GM18507 (cell line): ENCODE results near the gene HDGFL3.
"Not testable (repeated sequence)": the region's sequence is repeated elsewhere in the genome, so short reads cannot be mapped to it uniquely, and the experiment has no call there.

Experiments
- DNase-seq: peaks from one replicate; pipeline ENCODE4 v3.0.0; 2011; ENCODE audit warnings: low read depth; ENCODE audit not compliant: insufficient read length; ENCODE audit errors: extremely low spot score
- FAIRE-seq: peaks from 2 replicates; lab custom pipeline; 2011; peaks lifted over from hg19 to GRCh38; lab: Jason Lieb, UNC

HDGFL3 gene

DNA sequence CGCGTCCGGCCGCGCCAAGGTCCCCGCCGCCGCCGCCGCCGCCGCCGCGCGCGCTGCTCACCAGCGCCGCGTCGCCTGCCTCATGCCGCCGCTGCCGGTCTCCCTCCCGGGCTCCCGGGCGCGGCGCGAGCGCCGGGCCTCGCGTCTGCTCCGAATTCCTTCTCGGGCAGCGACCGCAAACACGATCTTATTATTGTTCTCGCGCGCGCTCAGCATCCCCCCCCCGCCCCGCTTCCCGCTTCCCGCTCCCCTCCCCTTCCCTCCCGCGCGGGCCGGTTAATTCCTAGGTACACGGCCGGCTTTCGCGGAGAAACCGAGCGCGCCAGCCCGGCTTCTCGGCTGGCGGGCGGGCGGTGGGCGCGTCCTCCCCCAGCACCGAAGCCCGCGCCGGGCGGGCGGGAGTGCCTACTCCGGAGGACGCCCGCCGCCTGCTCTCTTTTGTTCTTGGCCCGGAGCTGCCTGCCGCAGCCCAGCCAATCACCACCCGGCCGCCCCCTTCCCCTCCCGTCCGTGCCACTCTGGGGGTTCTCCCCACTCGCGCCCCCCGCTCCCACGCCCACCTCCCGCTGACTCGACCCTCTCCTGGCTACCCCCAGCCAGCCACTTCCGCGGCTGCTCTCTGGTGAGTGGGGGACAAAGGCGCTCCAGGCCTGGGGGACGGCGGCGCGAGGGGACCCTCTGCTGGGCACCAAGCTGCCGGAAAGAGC is at the start of gene HDGFL3:
HDGFL3 (minus strand) TSS at position 164 of the 707 bp plus-strand sequence. CDS start 409 bp downstream, outside the sequence.
- DNase-seq: no peak
- FAIRE-seq: no peak

- FAIRE-seq: no peak
- no peak for DNase-seq
These were observed 43.2 kb upstream of the HDGFL3 start for GRCh38 chr15:83250781-83251180.

GRCh38 chr15:83249030-83249343 is 41.4 kb upstream of the HDGFL3 start:
- DNase-seq (no peak), FAIRE-seq (no peak)

DNA sequence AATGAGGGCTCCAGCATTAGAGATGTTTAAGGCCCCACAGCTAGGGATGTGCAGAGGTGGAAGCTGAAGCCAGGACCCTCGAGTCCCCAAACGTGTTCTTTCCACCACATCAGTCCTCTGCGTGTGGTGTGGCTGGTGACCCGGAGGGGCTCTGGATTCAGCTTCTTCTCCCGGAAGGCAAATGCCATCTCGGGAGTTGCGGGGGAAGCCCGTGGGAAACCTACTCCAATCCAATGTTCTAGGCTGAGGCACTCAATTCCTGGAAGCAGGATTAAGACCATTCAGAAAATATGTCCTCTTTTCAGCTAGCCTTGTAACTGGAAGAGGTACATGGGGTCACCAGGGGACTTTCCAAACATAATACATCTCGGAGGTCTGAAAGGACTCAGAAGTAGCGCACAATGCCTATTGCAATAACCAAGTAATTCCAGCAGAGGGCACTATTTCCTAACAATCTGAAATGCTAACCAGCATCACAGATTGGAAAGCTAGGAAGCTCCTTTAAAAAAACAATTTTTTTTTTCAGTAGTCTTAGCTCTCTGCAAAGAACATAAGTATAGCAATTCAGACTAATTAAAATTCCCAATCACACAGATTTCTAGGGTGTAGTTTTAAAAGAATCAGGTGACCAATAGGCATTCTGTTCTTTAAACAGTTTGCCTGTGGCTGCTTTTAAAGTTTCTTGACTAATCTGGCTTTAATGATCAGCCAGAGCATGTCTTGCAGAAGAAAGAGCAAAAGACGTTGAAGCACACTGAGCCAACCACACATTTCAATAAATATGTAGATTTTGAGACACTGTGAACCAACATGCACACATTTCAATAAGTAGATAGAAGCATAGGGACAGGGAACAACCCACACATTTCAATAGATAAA is 40.8 kb upstream of the HDGFL3 start:
- peak; percentile 85 for FAIRE-seq
- DNase-seq: no peak

DNA sequence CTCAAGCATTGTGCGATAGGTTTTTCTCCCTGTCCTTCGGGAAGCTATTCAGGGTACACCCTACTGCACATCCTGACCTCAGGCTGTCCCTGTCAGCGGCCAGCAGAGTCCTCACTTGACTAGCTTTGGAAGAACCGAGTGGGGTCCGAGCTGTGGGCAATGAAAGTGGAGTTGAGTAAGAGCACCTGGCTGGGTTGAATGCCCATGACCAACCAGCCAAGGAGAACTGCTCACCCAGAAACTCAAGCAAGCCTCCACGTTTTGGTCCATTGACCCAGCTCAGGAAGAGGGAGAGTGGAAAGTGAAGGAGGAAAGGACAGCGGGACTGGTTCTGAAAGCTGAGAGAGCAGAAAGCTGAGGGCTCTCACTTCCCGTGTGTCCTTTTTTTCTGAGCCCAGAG is 36.0 kb upstream of the HDGFL3 start:
- FAIRE-seq: no peak
- no peak for DNase-seq

GRCh38 chr15:83230242-83230641 is 22.6 kb upstream of the HDGFL3 start:
- no peak for DNase-seq
- no peak for FAIRE-seq

DNA sequence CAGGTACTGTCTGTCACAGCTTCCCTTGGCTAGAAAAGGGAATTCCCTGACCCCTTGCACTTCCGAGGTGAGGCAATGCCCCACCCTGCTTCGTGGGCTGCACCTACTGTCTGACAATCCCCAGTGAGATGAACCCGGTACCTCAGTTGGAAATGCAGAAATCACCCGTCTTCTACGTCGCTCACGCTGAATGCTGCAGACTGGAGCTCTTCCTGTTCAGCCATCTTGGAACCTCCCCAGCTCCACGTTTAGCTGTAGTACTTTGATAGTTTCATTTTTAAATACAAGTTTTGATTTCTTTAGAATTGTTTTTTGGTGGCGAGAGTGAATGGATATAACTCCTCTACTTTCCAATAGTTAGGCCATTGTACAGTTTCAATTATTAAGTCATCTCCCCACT is 17.8 kb upstream of the HDGFL3 start:
- FAIRE-seq (no peak), DNase-seq (no peak)

DNA sequence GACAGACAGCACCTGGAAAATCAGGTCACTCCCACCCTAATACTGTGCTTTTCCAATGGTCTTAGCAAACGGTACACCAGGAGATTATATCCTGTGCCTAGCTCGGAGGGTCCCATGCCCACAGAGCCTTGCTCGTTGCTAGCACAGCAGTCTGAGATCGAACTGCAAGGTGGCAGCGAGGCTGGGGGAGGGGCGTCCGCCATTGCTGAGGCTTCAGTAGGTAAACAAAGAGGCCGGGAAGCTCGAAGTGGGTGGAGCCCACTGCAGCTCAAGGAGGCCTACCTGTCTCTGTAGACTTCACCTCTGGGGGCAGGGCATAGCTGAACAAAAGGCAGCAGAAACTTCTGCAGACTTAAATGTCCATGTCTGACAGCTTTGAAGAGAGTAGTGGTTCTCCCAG is 14.2 kb upstream of the HDGFL3 start:
- not testable (repeated sequence) for DNase-seq, FAIRE-seq

- FAIRE-seq: no peak
These were observed 11.4 kb upstream of the HDGFL3 start for GRCh38 chr15:83219026-83219425.

GRCh38 chr15:83215306-83215705 is 7.7 kb upstream of the HDGFL3 start:
- no peak for DNase-seq
- no peak for FAIRE-seq

More at GRCh38 chr15:83219026-83219425, 11.4 kb upstream of the HDGFL3 start:
- DNase-seq: no peak

- FAIRE-seq: peak; percentile 26
- DNase-seq: no peak
These were observed 3.0 kb upstream of the HDGFL3 start for GRCh38 chr15:83210619-83211018.

DNA sequence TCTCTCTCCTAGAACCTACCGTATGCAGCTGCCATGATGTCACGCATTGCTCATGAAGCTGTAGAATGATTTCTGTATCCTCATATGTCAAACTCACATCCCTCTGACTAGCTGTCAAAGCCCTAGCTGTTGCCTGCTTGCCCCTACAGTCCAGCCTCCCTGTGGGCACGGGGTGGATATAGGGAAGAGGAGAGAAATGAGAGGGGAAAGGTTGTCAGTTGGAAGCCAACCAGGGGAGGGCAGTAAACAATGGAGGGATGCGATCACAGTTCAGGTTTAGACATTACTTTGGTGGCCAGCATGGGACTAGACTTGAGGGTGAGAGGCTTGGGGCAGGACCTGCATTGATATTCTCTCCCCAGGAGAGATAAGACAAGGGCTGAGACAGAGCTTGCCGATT is 1.7 kb upstream of the HDGFL3 start:
- FAIRE-seq (no peak), DNase-seq (no peak)

GRCh38 chr15:83208367-83208661 is 691 bp upstream of the HDGFL3 start:
- no peak for DNase-seq
- no peak for FAIRE-seq

- FAIRE-seq (no peak), DNase-seq (no peak)
These were observed 489 bp downstream of the HDGFL3 start for GRCh38 chr15:83207009-83207659.

GRCh38 chr15:83206526-83207008 is 1.1 kb downstream of the HDGFL3 start:
- DNase-seq (no peak), FAIRE-seq (no peak)

DNA sequence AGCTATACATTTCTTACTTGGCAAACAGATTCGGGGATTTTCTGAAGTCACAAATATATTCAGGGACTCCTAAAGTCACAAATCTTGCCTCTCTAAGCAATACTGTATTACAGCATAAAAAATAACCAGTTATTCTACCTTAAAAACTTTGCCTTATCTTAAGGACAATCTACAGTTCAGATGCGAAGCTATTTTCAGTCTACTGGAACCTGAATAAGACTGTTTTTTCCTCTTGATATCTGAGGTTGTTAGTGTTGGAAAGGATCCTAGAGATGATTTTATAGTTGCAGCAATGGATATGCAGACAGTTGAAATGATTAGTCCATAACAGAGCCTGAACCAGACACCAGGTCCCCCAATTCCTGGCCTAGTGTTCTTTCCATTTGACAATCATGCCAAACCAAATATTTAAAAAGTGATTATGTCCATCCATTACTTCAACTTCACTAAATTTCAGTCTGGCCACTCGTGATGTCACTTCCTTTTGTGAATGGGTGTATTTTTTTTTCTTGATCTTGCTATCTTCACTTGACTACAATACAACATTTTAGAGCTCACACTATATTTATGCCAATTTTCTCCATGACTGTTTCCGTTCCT is 1.8 kb downstream of the HDGFL3 start:
- FAIRE-seq (no peak), DNase-seq (no peak)

DNA sequence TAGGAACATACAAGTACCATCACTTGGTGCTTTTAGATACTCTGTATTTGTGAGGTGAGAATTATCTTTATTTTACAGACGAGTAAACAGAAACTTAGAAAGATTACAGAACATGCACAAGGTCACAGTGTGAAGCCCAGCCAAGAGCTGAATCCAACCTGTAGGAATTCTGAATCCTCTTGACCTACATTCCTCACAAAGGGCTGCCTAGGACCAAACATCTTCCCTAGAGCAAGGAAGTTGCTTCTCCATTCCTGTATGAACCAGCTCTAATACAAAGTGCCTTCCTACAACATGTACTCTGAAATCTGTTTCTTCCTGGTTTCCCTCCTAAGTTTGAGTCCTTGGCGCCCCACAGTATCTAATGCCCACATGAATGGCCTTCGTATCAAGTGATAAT is 2.9 kb downstream of the HDGFL3 start:
- DNase-seq (no peak), FAIRE-seq (no peak)

- FAIRE-seq (no peak), DNase-seq (no peak)
These were observed 4.1 kb downstream of the HDGFL3 start for GRCh38 chr15:83203543-83203942.

DNA sequence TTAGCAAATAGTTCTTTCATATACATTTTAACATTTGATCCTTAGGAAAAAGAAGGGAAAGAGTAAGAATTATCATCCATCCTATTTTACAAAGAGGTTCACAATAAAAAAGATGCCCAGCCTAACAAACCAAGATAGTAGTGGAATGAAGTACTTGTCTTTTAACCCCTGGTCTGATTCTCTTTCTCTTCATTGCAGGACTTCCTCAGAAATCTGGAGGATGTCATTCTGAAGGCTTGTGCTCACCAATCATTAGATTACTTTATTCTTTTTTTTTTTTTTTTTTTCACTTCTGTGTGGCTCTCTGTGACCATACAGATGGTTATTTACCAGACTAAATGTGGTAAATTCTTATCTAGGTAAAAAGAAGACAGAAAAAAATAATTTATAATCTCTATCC is 7.0 kb downstream of the HDGFL3 start:
- DNase-seq: no peak
- FAIRE-seq: peak; percentile 5

GRCh38 chr15:83200162-83200561 is 7.5 kb downstream of the HDGFL3 start:
- FAIRE-seq (peak; percentile 75), DNase-seq (no peak)
